Endothelial cell (in vitro differentiated cells): ENCODE data around the gene DCTPP1. TPM values are rescaled to one million over a fixed set of nuclear protein-coding genes. Genes with fewer than 3 reads are reported as not detected.
A peak's percentile ranks its signal among the peaks of the same experiment; 100 is the strongest.

ENCODE experiments used
- DNase-seq: peaks from one replicate; pipeline ENCODE4 v3.0.0; 2021; ENCODE audit warnings: low spot score
- H3K27ac Mint-ChIP-seq: one replicate; pipeline ENCODE4 v1.8.0; 2021; ENCODE audit warnings: mixed read lengths, inconsistent platforms; ENCODE audit not compliant: unreplicated experiment
- H3K27me3 Mint-ChIP-seq: one replicate; pipeline ENCODE4 v1.8.0; 2021; ENCODE audit warnings: mild to moderate bottlenecking, moderate library complexity, mixed read lengths, inconsistent platforms; ENCODE audit not compliant: unreplicated experiment
- H3K36me3 Mint-ChIP-seq: one replicate; pipeline ENCODE4 v1.8.0; 2021; ENCODE audit warnings: mild to moderate bottlenecking, low read depth, mixed read lengths, inconsistent platforms; ENCODE audit not compliant: unreplicated experiment
- H3K4me1 Mint-ChIP-seq: one replicate; pipeline ENCODE4 v1.8.0; 2021; ENCODE audit warnings: mild to moderate bottlenecking, mixed read lengths, inconsistent platforms; ENCODE audit not compliant: unreplicated experiment
- H3K4me3 Mint-ChIP-seq: one replicate; pipeline ENCODE4 v1.8.0; 2021; ENCODE audit warnings: mild to moderate bottlenecking, mixed read lengths, inconsistent platforms; ENCODE audit not compliant: unreplicated experiment
- H3K9me3 Mint-ChIP-seq: one replicate; pipeline ENCODE4 v1.8.0; 2021; ENCODE audit warnings: mixed read lengths, inconsistent platforms; ENCODE audit not compliant: unreplicated experiment
- total RNA-seq: library from RNA; stranded (reverse); fragmentation: NEBNext Ultra II Directional; extraction: Animal tissue kit (Norgen Biotek cat#: 25700); gene quantifications from one replicate; pipeline ENCODE4 v1.2.1, GENCODE V29; 2021; ENCODE audit not compliant: unreplicated experiment
- TF ChIP-seq, protein P1 (sequence below): fragments of 200-600 bp; sonication (generic); IDR thresholded peaks from one replicate; pipeline ENCODE4 v1.5.0; 2021; ENCODE audit warnings: antibody characterized with exemption; ENCODE audit not compliant: unreplicated experiment

The DCTPP1 gene
- total RNA-seq, 1 donor from 2014 or later: 61.1 TPM

GRCh38 chr16:30413112-30413806 is 16.6 kb downstream of the DCTPP1 start:
- no peak overlapping the region for H3K27ac Mint-ChIP-seq
- H3K27me3 Mint-ChIP-seq: peaks cover 5% of the 10 kb centered on the region

GRCh38 chr16:30409125-30410060 is 20.4 kb downstream of the DCTPP1 start:
- Mint-ChIP-seq H3K9me3 (no peaks in the 10 kb centered on the region), H3K4me1 (peaks cover 34% of the 10 kb centered on the region), H3K27ac (peak overlapping the region; percentile 89), H3K27me3 (peaks cover 1% of the 10 kb centered on the region), H3K36me3 (peaks cover 19% of the 10 kb centered on the region), H3K4me3 (peak overlapping the region; percentile 80)
- DNase-seq: peak; percentile 99
- TF ChIP-seq, protein P1, sequence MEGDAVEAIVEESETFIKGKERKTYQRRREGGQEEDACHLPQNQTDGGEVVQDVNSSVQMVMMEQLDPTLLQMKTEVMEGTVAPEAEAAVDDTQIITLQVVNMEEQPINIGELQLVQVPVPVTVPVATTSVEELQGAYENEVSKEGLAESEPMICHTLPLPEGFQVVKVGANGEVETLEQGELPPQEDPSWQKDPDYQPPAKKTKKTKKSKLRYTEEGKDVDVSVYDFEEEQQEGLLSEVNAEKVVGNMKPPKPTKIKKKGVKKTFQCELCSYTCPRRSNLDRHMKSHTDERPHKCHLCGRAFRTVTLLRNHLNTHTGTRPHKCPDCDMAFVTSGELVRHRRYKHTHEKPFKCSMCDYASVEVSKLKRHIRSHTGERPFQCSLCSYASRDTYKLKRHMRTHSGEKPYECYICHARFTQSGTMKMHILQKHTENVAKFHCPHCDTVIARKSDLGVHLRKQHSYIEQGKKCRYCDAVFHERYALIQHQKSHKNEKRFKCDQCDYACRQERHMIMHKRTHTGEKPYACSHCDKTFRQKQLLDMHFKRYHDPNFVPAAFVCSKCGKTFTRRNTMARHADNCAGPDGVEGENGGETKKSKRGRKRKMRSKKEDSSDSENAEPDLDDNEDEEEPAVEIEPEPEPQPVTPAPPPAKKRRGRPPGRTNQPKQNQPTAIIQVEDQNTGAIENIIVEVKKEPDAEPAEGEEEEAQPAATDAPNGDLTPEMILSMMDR: peak; percentile 80

More at GRCh38 chr16:30413112-30413806, 16.6 kb downstream of the DCTPP1 start:
- TF ChIP-seq, protein P1: no peak
- Mint-ChIP-seq H3K4me1 (peaks cover 32% of the 10 kb centered on the region), H3K36me3 (peaks cover 25% of the 10 kb centered on the region), H3K4me3 (no peak overlapping the region), H3K9me3 (no peaks in the 10 kb centered on the region)
- DNase-seq: no peak

DNA sequence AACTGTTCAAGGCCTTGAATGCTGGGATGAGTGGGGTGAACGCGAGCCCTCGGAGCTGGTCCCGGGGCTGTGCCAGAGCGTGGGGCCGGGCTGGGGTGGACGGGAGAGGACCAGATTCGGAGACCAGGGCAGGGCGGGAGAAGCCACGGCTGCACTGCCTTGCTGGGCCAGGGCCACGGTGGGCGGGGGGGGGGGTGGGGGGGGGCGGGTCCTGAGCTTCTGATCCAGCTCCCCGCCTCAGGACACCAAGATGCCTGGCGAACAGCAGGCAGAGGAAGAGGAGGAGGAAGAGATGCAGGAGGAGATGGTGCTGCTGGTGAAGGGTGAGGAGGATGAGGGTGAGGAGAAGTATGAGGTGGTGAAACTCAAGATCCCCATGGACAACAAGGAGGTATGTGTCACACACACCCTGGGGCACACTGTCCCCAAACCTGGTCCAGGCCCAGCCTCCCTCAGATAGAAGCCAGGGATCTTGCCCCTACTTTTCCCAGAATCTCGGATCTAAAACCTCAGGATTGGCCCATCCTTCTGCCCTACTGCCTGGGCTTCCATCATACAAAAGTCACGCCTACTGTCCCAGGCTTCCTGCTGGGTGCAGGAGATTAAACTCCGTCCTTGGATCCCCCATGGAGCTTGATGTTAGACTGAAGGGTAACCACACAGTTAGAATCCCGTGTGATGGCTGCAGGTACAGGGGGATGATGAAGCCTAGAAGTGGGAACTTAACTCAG is 21.9 kb downstream of the DCTPP1 start:
- Mint-ChIP-seq H3K27ac (peak overlapping the region; percentile 16), H3K27me3 (peaks cover 4% of the 10 kb centered on the region), H3K36me3 (peaks cover 13% of the 10 kb centered on the region), H3K4me1 (peaks cover 34% of the 10 kb centered on the region), H3K4me3 (peak overlapping the region; percentile 89), H3K9me3 (no peaks in the 10 kb centered on the region)
- no peak for DNase-seq
- TF ChIP-seq, protein P1: no peak

GRCh38 chr16:30407102-30407803 is 22.6 kb downstream of the DCTPP1 start, which contains the start of gene ZNF771:
ZNF771 (plus strand) TSS chr16:30407606; CDS start chr16:30408054, 448 bp downstream.
- H3K4me1 Mint-ChIP-seq: peaks cover 34% of the 10 kb centered on the region

More at GRCh38 chr16:30407102-30407803, 22.6 kb downstream of the DCTPP1 start, which contains the start of gene ZNF771:
- H3K4me3 Mint-ChIP-seq: peak within 1 kb of the TSS; percentile 92
- no peaks in the 10 kb centered on the region for H3K9me3 Mint-ChIP-seq
- TF ChIP-seq, protein P1: no peak
- peaks cover 12% of the 10 kb centered on the region for H3K36me3 Mint-ChIP-seq
- H3K27me3 Mint-ChIP-seq: peaks cover 4% of the 10 kb centered on the region
- peak; percentile 84 for DNase-seq
- peak within 1 kb of the TSS; percentile 32 for H3K27ac Mint-ChIP-seq
